Measurements from ENCODE around the gene LMX1B. TPM values are rescaled to one million over a fixed set of nuclear protein-coding genes. Genes with fewer than 3 reads are reported as not detected.

Gene LMX1B
- total RNA-seq, 1 experiment from 2014 or later, result 0.55 TPM

DNA sequence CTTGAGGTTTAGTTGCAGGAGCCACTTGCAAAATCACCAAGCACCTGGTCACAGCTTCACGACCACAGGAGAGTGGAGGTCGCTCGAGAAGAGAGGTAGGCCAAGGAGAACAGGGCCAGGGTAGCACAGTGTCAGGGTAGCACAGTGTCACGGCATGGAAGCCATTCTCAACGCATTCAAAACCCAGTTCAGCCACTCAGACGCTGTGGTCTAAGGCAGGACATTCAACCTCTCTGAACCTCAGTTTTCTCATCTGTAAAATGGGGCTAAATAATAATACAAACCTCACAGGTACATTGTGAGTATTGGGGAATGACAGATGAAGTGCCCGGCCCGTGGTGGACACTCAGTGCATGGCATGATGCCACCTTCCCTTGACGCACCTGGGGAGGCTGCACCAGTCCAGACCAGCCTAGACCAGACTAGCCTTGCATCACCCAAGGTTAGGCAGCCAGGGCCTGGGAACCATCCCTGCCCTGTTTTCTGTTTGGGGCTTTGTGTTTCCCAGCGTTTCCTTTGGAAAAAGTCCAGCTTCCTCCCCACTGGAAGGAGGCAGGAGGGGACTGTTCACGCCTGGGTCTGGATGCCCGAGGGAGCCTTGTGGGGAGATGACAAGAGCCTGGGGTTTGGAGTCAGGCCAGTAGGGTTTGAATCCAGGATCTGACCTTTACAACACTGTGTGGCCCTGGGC is 7.8 kb upstream of the LMX1B start:
- DNase-seq (peak; percentile 15), ATAC-seq (no peak)
- H3K4me2 ChIP-seq (ENCODE audit: low read length), result no peak overlapping the region
- CTCF ChIA-PET, result no interaction called here
- H3K27me3 ChIP-seq (ENCODE audit: low read length), result peaks cover 21% of the 10 kb centered on the region
- no peak overlapping the region for H3K4me3 ChIP-seq (ENCODE audit: low read length)
- intact Hi-C loops (cut with micrococcal nuclease), result no loop called here
- H3K36me3 ChIP-seq (ENCODE audit: low read depth, low read length), result no peaks in the 10 kb centered on the region
- H3K9me2 ChIP-seq (replicated peaks; ENCODE audit: low read length), result no peaks in the 10 kb centered on the region
- H3K79me2 ChIP-seq (ENCODE audit: low read length), result no peaks in the 10 kb centered on the region
- no TSS peak for BruUV-seq (replicated peaks)
- POLR2A ChIA-PET (ENCODE audit: unreplicated experiment), result no interaction called here
- H4K20me1 ChIP-seq (ENCODE audit: low read length), result no peaks in the 10 kb centered on the region
- no peak overlapping the region for H3K27ac ChIP-seq (ENCODE audit: low read length)
- no peak for TF ChIP-seq EZH2 (IDR thresholded peaks at IDR 0.05; ENCODE audit: low read length, unreplicated experiment)
- TF ChIP-seq, protein P1, sequence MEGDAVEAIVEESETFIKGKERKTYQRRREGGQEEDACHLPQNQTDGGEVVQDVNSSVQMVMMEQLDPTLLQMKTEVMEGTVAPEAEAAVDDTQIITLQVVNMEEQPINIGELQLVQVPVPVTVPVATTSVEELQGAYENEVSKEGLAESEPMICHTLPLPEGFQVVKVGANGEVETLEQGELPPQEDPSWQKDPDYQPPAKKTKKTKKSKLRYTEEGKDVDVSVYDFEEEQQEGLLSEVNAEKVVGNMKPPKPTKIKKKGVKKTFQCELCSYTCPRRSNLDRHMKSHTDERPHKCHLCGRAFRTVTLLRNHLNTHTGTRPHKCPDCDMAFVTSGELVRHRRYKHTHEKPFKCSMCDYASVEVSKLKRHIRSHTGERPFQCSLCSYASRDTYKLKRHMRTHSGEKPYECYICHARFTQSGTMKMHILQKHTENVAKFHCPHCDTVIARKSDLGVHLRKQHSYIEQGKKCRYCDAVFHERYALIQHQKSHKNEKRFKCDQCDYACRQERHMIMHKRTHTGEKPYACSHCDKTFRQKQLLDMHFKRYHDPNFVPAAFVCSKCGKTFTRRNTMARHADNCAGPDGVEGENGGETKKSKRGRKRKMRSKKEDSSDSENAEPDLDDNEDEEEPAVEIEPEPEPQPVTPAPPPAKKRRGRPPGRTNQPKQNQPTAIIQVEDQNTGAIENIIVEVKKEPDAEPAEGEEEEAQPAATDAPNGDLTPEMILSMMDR (conservative IDR thresholded peaks at IDR 0.05; ENCODE audit: low read depth, low read length), result no peak
- TF ChIP-seq EZH2phosphoT487 (IDR thresholded peaks at IDR 0.05; ENCODE audit: borderline replicate concordance, low read length), result no peak
- H3K9ac ChIP-seq (ENCODE audit: low read length), result no peak overlapping the region
- no peaks in the 10 kb centered on the region for H3K9me3 ChIP-seq (ENCODE audit: low read length)
- H3K4me1 ChIP-seq (ENCODE audit: insufficient read depth, low read length), result no peaks in the 10 kb centered on the region
- H2AFZ ChIP-seq (ENCODE audit: low read length), result no peak overlapping the region
- no peaks in the 10 kb centered on the region for H3F3A ChIP-seq (ENCODE audit: low read length, unreplicated experiment)

DNA sequence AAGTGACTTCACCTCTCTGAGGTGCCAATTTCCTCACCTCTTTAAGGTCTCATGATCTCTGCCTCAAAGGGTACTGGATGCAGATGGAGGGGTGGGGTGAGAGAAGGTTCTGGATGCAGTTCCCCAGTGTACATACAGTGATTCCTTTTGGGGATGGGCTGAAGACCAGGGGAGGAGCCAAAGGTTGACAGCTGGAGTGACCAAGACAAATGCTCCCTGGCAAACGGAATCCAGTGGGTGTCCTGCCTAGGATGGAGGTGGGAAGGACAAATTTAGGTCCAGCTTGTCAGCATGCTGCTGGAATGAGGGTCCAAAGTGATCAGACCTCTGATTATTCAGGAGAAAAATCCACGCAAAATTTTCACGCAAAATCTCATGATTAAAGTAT is 7.3 kb upstream of the LMX1B start:
- H4K20me1 ChIP-seq (ENCODE audit: low read length), result no peaks in the 10 kb centered on the region
- peaks cover 22% of the 10 kb centered on the region for H3K27me3 ChIP-seq (ENCODE audit: low read length)
- no peaks in the 10 kb centered on the region for H3K9me3 ChIP-seq (ENCODE audit: low read length)
- no peak overlapping the region for H3K4me3 ChIP-seq (ENCODE audit: low read length)
- intact Hi-C loops (cut with micrococcal nuclease), result no loop called here
- H3K9me2 ChIP-seq (replicated peaks; ENCODE audit: low read length), result no peaks in the 10 kb centered on the region
- ChIA-PET POLR2A (ENCODE audit: unreplicated experiment) (no interaction called here), CTCF (interaction anchor here (0.6 kb wide), 1 partner anchor 21 kb away, joined by 13 read pairs; no protein-coding TSS in a partner anchor)
- no peaks in the 10 kb centered on the region for H3F3A ChIP-seq (ENCODE audit: low read length, unreplicated experiment)
- no peak overlapping the region for H2AFZ ChIP-seq (ENCODE audit: low read length)
- no peak overlapping the region for H3K9ac ChIP-seq (ENCODE audit: low read length)
- H3K4me1 ChIP-seq (ENCODE audit: insufficient read depth, low read length), result no peaks in the 10 kb centered on the region
- no peak overlapping the region for H3K27ac ChIP-seq (ENCODE audit: low read length)
- ATAC-seq (no peak), DNase-seq (no peak)
- no peaks in the 10 kb centered on the region for H3K36me3 ChIP-seq (ENCODE audit: low read depth, low read length)
- BruUV-seq (replicated peaks), result no TSS peak
- H3K79me2 ChIP-seq (ENCODE audit: low read length), result no peaks in the 10 kb centered on the region
- TF ChIP-seq EZH2phosphoT487 (IDR thresholded peaks at IDR 0.05; ENCODE audit: borderline replicate concordance, low read length) (no peak), EZH2 (IDR thresholded peaks at IDR 0.05; ENCODE audit: low read length, unreplicated experiment) (no peak)
- TF ChIP-seq, protein P1 (conservative IDR thresholded peaks at IDR 0.05; ENCODE audit: low read depth, low read length), result no peak
- no peak overlapping the region for H3K4me2 ChIP-seq (ENCODE audit: low read length)

DNA sequence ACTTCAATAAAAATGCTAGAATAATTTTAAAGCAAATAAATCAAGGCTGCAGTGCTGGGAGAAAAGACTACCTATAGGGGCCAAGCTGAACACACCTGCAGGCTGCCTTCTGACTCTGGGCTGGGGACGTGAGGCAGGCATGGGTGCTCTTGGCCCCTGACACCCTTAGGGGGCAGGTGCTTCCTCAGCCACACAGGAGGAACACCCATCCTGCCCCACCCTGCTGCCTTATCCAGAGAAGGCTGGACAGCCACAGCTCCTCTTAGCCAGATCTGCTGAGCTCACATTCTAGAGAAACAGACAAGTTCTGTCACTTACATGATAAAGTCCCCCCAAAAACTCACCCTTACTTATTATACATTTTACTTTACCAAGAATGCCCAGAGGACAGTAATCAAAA is 6.6 kb upstream of the LMX1B start:
- Histone ChIP-seq H3K36me3 (ENCODE audit: low read depth, low read length) (no peaks in the 10 kb centered on the region), H3F3A (ENCODE audit: low read length, unreplicated experiment) (no peaks in the 10 kb centered on the region), H3K4me2 (ENCODE audit: low read length) (no peak overlapping the region), H3K4me1 (ENCODE audit: insufficient read depth, low read length) (0 out of 2 replicates have a peak, but pooled peaks cover 4% of the 10 kb centered on the region), H3K4me3 (ENCODE audit: low read length) (no peak overlapping the region), H3K9me3 (ENCODE audit: low read length) (no peaks in the 10 kb centered on the region), H3K27ac (ENCODE audit: low read length) (no peak overlapping the region), H2AFZ (ENCODE audit: low read length) (no peak overlapping the region), H3K79me2 (ENCODE audit: low read length) (no peaks in the 10 kb centered on the region), H4K20me1 (ENCODE audit: low read length) (no peaks in the 10 kb centered on the region), H3K27me3 (ENCODE audit: low read length) (peaks cover 24% of the 10 kb centered on the region), H3K9me2 (replicated peaks; ENCODE audit: low read length) (no peaks in the 10 kb centered on the region), H3K9ac (ENCODE audit: low read length) (no peak overlapping the region)
- no peak for ATAC-seq
- intact Hi-C loops (cut with micrococcal nuclease), result no loop called here
- DNase-seq, result no peak
- POLR2A ChIA-PET (ENCODE audit: unreplicated experiment), result no interaction called here
- CTCF ChIA-PET, result interaction anchor here (0.6 kb wide), 1 partner anchor 22 kb away, joined by 13 read pairs; no protein-coding TSS in a partner anchor
- BruUV-seq (replicated peaks), result no TSS peak
- TF ChIP-seq, protein P1 (conservative IDR thresholded peaks at IDR 0.05; ENCODE audit: low read depth, low read length), result no peak
- TF ChIP-seq EZH2 (IDR thresholded peaks at IDR 0.05; ENCODE audit: low read length, unreplicated experiment), result no peak
- no peak for TF ChIP-seq EZH2phosphoT487 (IDR thresholded peaks at IDR 0.05; ENCODE audit: borderline replicate concordance, low read length)
